Choroid plexus epithelial cell (primary cell): ENCODE results near the gene F11R.
"Not testable (repeated sequence)": the region's sequence is repeated elsewhere in the genome, so short reads cannot be mapped to it uniquely, and the experiment has no call there.

Source experiments
- DNase-seq: peaks from one replicate; pipeline ENCODE4 v3.0.0-alpha.2; 2010; ENCODE audit warnings: low read depth
- H3K4me3 ChIP-seq: 2 replicates; pipeline ENCODE4 v1.5.1; 2011; ENCODE audit warnings: low read depth, mild to moderate bottlenecking, control low read depth, low read length, moderate library complexity
- TF ChIP-seq, protein P1 (sequence below): conservative IDR thresholded peaks from 2 replicates; pipeline ENCODE4 v1.5.1; 2011; ENCODE audit warnings: low read depth, mild to moderate bottlenecking, control low read depth, inconsistent platforms, low read length, moderate library complexity

Gene F11R

GRCh38 chr1:161020509-161021164 is at the start of gene F11R:
Gene F11R, minus strand, starts transcription at chr1:161021152. Its CDS starts 79 bp downstream, at chr1:161021073.
- TF ChIP-seq, protein P1, sequence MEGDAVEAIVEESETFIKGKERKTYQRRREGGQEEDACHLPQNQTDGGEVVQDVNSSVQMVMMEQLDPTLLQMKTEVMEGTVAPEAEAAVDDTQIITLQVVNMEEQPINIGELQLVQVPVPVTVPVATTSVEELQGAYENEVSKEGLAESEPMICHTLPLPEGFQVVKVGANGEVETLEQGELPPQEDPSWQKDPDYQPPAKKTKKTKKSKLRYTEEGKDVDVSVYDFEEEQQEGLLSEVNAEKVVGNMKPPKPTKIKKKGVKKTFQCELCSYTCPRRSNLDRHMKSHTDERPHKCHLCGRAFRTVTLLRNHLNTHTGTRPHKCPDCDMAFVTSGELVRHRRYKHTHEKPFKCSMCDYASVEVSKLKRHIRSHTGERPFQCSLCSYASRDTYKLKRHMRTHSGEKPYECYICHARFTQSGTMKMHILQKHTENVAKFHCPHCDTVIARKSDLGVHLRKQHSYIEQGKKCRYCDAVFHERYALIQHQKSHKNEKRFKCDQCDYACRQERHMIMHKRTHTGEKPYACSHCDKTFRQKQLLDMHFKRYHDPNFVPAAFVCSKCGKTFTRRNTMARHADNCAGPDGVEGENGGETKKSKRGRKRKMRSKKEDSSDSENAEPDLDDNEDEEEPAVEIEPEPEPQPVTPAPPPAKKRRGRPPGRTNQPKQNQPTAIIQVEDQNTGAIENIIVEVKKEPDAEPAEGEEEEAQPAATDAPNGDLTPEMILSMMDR = peak; percentile 13
- DNase-seq = peak; percentile 19
- H3K4me3 ChIP-seq = peak within 1 kb of the TSS; percentile 73

GRCh38 chr1:161069731-161070270 is 48.8 kb upstream of the F11R start, which contains the start of gene ARHGAP30:
Gene ARHGAP30, minus strand, starts transcription at chr1:161069891. Its CDS starts 267 bp downstream, at chr1:161069624.
- no peak for DNase-seq
- H3K4me3 ChIP-seq = no peak within 1 kb of the TSS
- TF ChIP-seq, protein P1 = no peak

GRCh38 chr1:161069241-161069640 is 48.3 kb upstream of the F11R start:
- H3K4me3 ChIP-seq = no peak overlapping the region
- no peak for DNase-seq
- TF ChIP-seq, protein P1 = no peak

GRCh38 chr1:161068306-161069234 is 47.6 kb upstream of the F11R start:
- no peak for DNase-seq
- no peak overlapping the region for H3K4me3 ChIP-seq

GRCh38 chr1:161066694-161067093 is 45.7 kb upstream of the F11R start:
- no peak for DNase-seq
- H3K4me3 ChIP-seq = no peak overlapping the region

More at GRCh38 chr1:161068306-161069234, 47.6 kb upstream of the F11R start:
- TF ChIP-seq, protein P1 = no peak

DNA sequence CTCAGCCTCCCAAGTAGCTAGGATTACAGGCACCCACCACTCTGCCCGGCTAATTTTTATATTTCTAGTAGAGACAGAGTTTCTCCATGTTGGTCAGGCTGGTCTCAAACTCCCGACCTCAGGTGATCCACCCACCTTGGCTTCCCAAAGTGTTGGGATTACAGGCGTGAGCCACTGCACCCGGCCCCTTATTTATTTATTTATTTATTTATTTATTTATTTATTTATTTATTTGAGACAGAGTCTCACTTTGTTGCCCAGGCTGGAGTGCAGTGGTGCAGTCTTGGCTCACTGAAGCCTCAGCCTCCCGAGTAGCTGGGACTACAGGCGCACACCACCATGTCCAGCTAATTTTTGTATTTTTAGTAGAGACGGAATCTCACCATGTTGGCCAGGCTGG is 44.7 kb upstream of the F11R start:
- DNase-seq, H3K4me3 ChIP-seq: not testable (repeated sequence)

More at GRCh38 chr1:161066694-161067093, 45.7 kb upstream of the F11R start:
- TF ChIP-seq, protein P1 = no peak

DNA sequence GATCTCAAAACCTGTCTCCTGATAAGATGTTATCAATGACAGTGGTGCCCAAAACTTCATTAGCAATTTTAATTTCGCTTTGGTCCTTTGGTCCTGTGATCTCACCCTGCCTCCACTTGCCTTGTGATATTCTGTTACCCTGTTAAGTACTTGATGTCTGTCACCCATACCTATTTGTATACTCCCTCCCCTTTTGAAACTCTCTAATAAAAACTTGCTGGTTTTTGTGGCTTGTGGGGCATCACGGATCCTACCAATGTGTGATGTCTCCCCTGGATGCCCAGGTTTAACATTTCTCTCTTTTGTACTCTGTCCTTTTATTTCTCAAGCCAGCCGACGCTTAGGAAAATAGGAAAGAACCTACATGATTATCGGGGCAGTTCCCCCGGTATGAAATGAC is 43.0 kb upstream of the F11R start:
- DNase-seq, H3K4me3 ChIP-seq: not testable (repeated sequence)
